Measurements from ENCODE around the gene SLC46A2.

- no peak for TF ChIP-seq CTCF (IDR thresholded peaks at IDR 0.05)
- no peak for TF ChIP-seq POLR2A (IDR thresholded peaks at IDR 0.05)
Observed at GRCh38 chr9:112872019-112872418, 18.7 kb downstream of the SLC46A2 start.

Measured in tibial nerve (tissue), 3 donors.